ENCODE results near the gene ZBP1.
A peak's percentile ranks its signal among the peaks of the same experiment; 100 is the strongest.

The ZBP1 gene

DNA sequence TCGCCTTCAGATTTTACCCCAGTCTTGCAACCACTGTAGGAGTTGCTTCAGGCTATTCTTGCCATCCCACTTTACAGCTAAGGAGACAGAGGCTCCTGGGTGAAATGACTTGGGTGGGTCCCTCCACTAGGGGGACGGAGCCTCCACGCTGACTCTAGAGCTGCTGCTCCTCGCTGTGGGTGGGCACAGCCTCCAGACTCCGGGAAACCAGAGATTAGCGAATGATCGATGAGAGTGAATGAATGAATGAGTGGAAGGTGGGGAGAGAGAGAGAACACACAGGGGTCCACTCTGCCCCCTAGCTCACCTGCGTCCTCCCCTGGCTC, 10.4 kb downstream of the ZBP1 start:
- Histone ChIP-seq H3K18ac (ENCODE audit: low read depth in 1 of 2, low read length in 2 of 2) (no peak overlapping the region), H2BK5ac (ENCODE audit: low read depth, low read length, poor library complexity, severe bottlenecking) (no peak overlapping the region), H2BK15ac (ENCODE audit: low read depth, poor library complexity, severe bottlenecking) (no peak overlapping the region), H2BK120ac (ENCODE audit: low read depth, low read length) (no peak overlapping the region), H3K14ac (ENCODE audit: low read length in 2 of 2) (no peak overlapping the region), H3K27me3 (ENCODE audit: control insufficient read depth in 1 of 2, insufficient read depth in 1 of 2, low read length in 2 of 2) (peaks cover 31 to 73% of the 10 kb centered on the region in 2 experiments), H3K9ac (ENCODE audit: low read length) (no peak overlapping the region), H3K36me3 (ENCODE audit: control insufficient read depth in 1 of 2, insufficient read depth in 2 of 2, low read depth in 1 of 2, low read length in 2 of 2) (no peaks in the 10 kb centered on the region), H3K4me2 (ENCODE audit: low read length, poor library complexity, severe bottlenecking) (no peak overlapping the region), H3K79me1 (replicated peaks; ENCODE audit: low read length, poor library complexity, severe bottlenecking) (no peaks in the 10 kb centered on the region), H3K4me3 (ENCODE audit: insufficient read depth in 1 of 2, low read depth in 1 of 2, low read length in 2 of 2) (no peak overlapping the region), H3K4ac (ENCODE audit: low read depth in 1 of 2, low read length in 2 of 2) (no peak overlapping the region), H3K9me3 (ENCODE audit: control insufficient read depth, low read length) (no peaks in the 10 kb centered on the region), H2AK5ac (ENCODE audit: low read length, severe bottlenecking) (no peak overlapping the region), H3K27ac (ENCODE audit: low read length, poor library complexity, severe bottlenecking) (no peak overlapping the region), H2BK12ac (ENCODE audit: low read length in 2 of 2) (no peak overlapping the region), H4K91ac (ENCODE audit: low read length) (no peak overlapping the region), H4K8ac (ENCODE audit: low read length) (no peak overlapping the region), H3K4me1 (ENCODE audit: control insufficient read depth, insufficient read depth, low read depth, low read length) (no peaks in the 10 kb centered on the region), H3K23ac (ENCODE audit: low read length in 2 of 2) (no peak overlapping the region), H2AFZ (ENCODE audit: low read depth, low read length) (no peak overlapping the region)
- no peak for DNase-seq
- WGBS, result 94% methylated on average over 4 of the region's 8 CpGs

DNA sequence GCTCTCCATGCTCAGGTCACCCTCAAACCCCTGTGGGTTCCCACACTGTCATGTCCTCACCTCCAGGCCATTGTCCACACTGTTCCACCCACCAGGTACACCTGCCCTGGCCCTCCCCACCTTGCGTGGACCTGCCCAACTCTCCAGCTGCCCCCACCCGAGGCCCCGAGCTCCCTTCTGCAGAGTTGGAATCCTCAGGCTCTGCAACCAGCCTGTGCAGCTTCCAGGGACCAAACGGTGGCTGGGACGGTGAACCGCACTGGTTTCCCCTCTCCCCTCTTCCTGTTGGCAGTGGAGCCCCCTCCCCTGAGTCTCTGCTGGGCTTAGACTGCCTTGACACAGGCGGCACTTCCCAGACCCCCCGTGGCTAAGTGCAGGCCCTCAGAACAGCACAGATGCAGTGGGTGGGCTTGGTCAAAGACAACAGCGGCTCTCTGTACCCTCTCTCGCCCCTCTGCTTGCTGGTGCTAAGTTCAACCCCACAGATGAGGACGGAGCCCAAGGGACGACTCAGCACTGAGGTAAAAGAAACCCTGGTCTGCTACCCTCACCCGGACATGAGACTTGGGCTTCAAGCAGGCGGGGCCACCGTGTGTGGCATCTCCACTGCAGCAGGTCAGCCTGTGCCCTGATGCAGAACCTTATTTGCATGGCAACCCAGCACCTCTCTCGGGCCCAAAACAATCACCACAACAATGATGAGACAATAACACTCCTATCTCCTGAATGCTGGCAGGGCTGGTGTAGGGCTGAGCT, 11.0 kb downstream of the ZBP1 start:
- Histone ChIP-seq H3K14ac (ENCODE audit: low read length in 2 of 2) (no peak overlapping the region), H3K9me3 (ENCODE audit: control insufficient read depth, low read length) (no peaks in the 10 kb centered on the region), H3K4ac (ENCODE audit: low read depth in 1 of 2, low read length in 2 of 2) (no peak overlapping the region), H3K4me1 (ENCODE audit: control insufficient read depth, insufficient read depth, low read depth, low read length) (no peaks in the 10 kb centered on the region), H2BK15ac (ENCODE audit: low read depth, poor library complexity, severe bottlenecking) (no peak overlapping the region), H3K27ac (ENCODE audit: low read length, poor library complexity, severe bottlenecking) (no peak overlapping the region), H2AK5ac (ENCODE audit: low read length, severe bottlenecking) (no peak overlapping the region), H3K4me3 (ENCODE audit: insufficient read depth in 1 of 2, low read depth in 1 of 2, low read length in 2 of 2) (no peak overlapping the region), H3K23ac (ENCODE audit: low read length in 2 of 2) (peak overlapping the region in 1 of 2 experiments; percentile 27), H3K36me3 (ENCODE audit: control insufficient read depth in 1 of 2, insufficient read depth in 2 of 2, low read depth in 1 of 2, low read length in 2 of 2) (no peaks in the 10 kb centered on the region), H3K27me3 (ENCODE audit: control insufficient read depth in 1 of 2, insufficient read depth in 1 of 2, low read length in 2 of 2) (peaks cover 31 to 73% of the 10 kb centered on the region in 2 experiments), H3K9ac (ENCODE audit: low read length) (no peak overlapping the region), H2BK12ac (ENCODE audit: low read length in 2 of 2) (no peak overlapping the region), H3K18ac (ENCODE audit: low read depth in 1 of 2, low read length in 2 of 2) (no peak overlapping the region), H4K91ac (ENCODE audit: low read length) (no peak overlapping the region), H3K79me1 (replicated peaks; ENCODE audit: low read length, poor library complexity, severe bottlenecking) (no peaks in the 10 kb centered on the region), H2BK5ac (ENCODE audit: low read depth, low read length, poor library complexity, severe bottlenecking) (no peak overlapping the region), H2AFZ (ENCODE audit: low read depth, low read length) (no peak overlapping the region), H4K8ac (ENCODE audit: low read length) (no peak overlapping the region), H3K4me2 (ENCODE audit: low read length, poor library complexity, severe bottlenecking) (no peak overlapping the region), H2BK120ac (ENCODE audit: low read depth, low read length) (no peak overlapping the region)
- no peak for DNase-seq
- 70% methylated on average over 16 of the region's 16 CpGs for WGBS

DNA sequence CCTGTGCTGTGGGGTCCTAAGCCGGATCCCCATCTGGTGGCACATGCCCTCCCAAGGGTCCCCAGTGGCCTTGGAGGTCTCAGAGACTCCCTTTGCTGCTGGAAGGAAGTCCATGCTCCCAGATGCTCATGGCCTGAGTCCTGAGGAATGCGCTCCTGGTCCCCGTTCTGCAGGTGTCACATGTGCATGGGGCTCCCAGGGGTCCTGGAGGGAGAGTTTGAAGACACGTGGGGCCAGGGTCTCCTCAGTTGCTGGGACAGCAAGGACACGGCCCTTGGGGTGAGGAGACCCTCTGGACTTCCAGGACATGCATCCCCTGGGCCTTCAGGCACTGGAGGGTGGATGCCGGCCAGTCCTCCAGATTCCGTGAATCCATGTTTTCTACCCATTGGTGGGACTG, 11.7 kb downstream of the ZBP1 start:
- H3K79me1 ChIP-seq (replicated peaks; ENCODE audit: low read length, poor library complexity, severe bottlenecking), result no peaks in the 10 kb centered on the region
- H2BK120ac ChIP-seq (ENCODE audit: low read depth, low read length), result no peak overlapping the region
- no peak overlapping the region for H3K4me2 ChIP-seq (ENCODE audit: low read length, poor library complexity, severe bottlenecking)
- no peak overlapping the region for H2BK5ac ChIP-seq (ENCODE audit: low read depth, low read length, poor library complexity, severe bottlenecking)
- H3K9ac ChIP-seq (ENCODE audit: low read length), result no peak overlapping the region
- peaks cover 31 to 73% of the 10 kb centered on the region in 2 experiments for H3K27me3 ChIP-seq (ENCODE audit: control insufficient read depth in 1 of 2, insufficient read depth in 1 of 2, low read length in 2 of 2)
- no peak overlapping the region for H3K4ac ChIP-seq (ENCODE audit: low read depth in 1 of 2, low read length in 2 of 2)
- no peaks in the 10 kb centered on the region for H3K4me1 ChIP-seq (ENCODE audit: control insufficient read depth, insufficient read depth, low read depth, low read length)
- no peak overlapping the region for H3K18ac ChIP-seq (ENCODE audit: low read depth in 1 of 2, low read length in 2 of 2)
- no peaks in the 10 kb centered on the region for H3K9me3 ChIP-seq (ENCODE audit: control insufficient read depth, low read length)
- H2AFZ ChIP-seq (ENCODE audit: low read depth, low read length), result no peak overlapping the region
- no peak for DNase-seq
- H3K23ac ChIP-seq (ENCODE audit: low read length in 2 of 2), result no peak overlapping the region
- no peak overlapping the region for H4K8ac ChIP-seq (ENCODE audit: low read length)
- H3K36me3 ChIP-seq (ENCODE audit: control insufficient read depth in 1 of 2, insufficient read depth in 2 of 2, low read depth in 1 of 2, low read length in 2 of 2), result no peaks in the 10 kb centered on the region
- no peak overlapping the region for H3K27ac ChIP-seq (ENCODE audit: low read length, poor library complexity, severe bottlenecking)
- no peak overlapping the region for H2BK15ac ChIP-seq (ENCODE audit: low read depth, poor library complexity, severe bottlenecking)
- WGBS, result 65% methylated on average over 7 of the region's 7 CpGs
- no peak overlapping the region for H2BK12ac ChIP-seq (ENCODE audit: low read length in 2 of 2)
- H4K91ac ChIP-seq (ENCODE audit: low read length), result no peak overlapping the region
- no peak overlapping the region for H2AK5ac ChIP-seq (ENCODE audit: low read length, severe bottlenecking)
- no peak overlapping the region for H3K14ac ChIP-seq (ENCODE audit: low read length in 2 of 2)
- no peak overlapping the region for H3K4me3 ChIP-seq (ENCODE audit: insufficient read depth in 1 of 2, low read depth in 1 of 2, low read length in 2 of 2)

DNA sequence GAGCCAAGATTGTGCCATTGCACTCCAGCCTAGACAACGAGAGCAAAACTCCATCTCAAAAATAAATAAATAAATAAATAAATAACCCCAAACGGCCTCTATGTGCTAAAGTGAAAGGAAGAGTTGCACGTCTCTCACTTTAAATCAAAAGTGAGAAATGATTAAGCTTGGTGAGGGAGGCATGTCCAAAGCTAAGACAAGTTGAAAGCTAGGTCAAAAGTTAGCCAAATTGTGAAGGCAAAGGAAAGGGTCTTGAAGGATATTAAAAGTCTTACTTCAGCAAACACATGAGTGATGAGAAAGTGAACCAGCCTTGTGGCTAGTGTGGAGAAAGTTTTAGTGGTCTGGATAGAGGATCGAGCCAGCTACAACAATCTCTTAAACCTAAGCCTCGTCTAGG, 14.3 kb downstream of the ZBP1 start:
- Histone ChIP-seq H2AFZ (ENCODE audit: low read depth, low read length) (no peak overlapping the region), H2AK5ac (ENCODE audit: low read length, severe bottlenecking) (no peak overlapping the region), H2BK120ac (ENCODE audit: low read depth, low read length) (no peak overlapping the region), H3K9me3 (ENCODE audit: control insufficient read depth, low read length) (no peaks in the 10 kb centered on the region), H3K4me2 (ENCODE audit: low read length, poor library complexity, severe bottlenecking) (no peak overlapping the region), H3K9ac (ENCODE audit: low read length) (no peak overlapping the region), H3K14ac (ENCODE audit: low read length in 2 of 2) (no peak overlapping the region), H2BK5ac (ENCODE audit: low read depth, low read length, poor library complexity, severe bottlenecking) (no peak overlapping the region), H2BK15ac (ENCODE audit: low read depth, poor library complexity, severe bottlenecking) (no peak overlapping the region), H3K4me1 (ENCODE audit: control insufficient read depth, insufficient read depth, low read depth, low read length) (no peaks in the 10 kb centered on the region), H3K27ac (ENCODE audit: low read length, poor library complexity, severe bottlenecking) (no peak overlapping the region), H3K27me3 (ENCODE audit: control insufficient read depth in 1 of 2, insufficient read depth in 1 of 2, low read length in 2 of 2) (peaks cover 46 to 68% of the 10 kb centered on the region in 2 experiments), H4K8ac (ENCODE audit: low read length) (no peak overlapping the region), H3K18ac (ENCODE audit: low read depth in 1 of 2, low read length in 2 of 2) (no peak overlapping the region), H4K91ac (ENCODE audit: low read length) (no peak overlapping the region), H3K36me3 (ENCODE audit: control insufficient read depth in 1 of 2, insufficient read depth in 2 of 2, low read depth in 1 of 2, low read length in 2 of 2) (no peaks in the 10 kb centered on the region), H2BK12ac (ENCODE audit: low read length in 2 of 2) (no peak overlapping the region), H3K23ac (ENCODE audit: low read length in 2 of 2) (no peak overlapping the region), H3K4me3 (ENCODE audit: insufficient read depth in 1 of 2, low read depth in 1 of 2, low read length in 2 of 2) (no peak overlapping the region), H3K4ac (ENCODE audit: low read depth in 1 of 2, low read length in 2 of 2) (no peak overlapping the region), H3K79me1 (replicated peaks; ENCODE audit: low read length, poor library complexity, severe bottlenecking) (no peaks in the 10 kb centered on the region)
- 84% methylated on average over 3 of the region's 5 CpGs for WGBS
- DNase-seq, result no peak

Measured in mesenchymal stem cell (in vitro differentiated cells and primary cell).